Stimulated activated CD4-positive, alpha-beta T cell treated with anti-CD3 and anti-CD28 coated beads, Interleukin-2, amount 100 ng/mL, for 4 hours (primary cell): ENCODE measurements around the gene OR10T2.
"Not testable (repeated sequence)": the region's sequence is repeated elsewhere in the genome, so short reads cannot be mapped to it uniquely, and the experiment has no call there.

Experiments
- DNase-seq: peaks from one replicate; pipeline ENCODE4 v3.0.0-alpha.2; 2020; ENCODE audit warnings: low read depth

Gene OR10T2

GRCh38 chr1:158356616-158357015 lies 42.6 kb downstream of the OR10T2 start:
- DNase-seq, result no peak

GRCh38 chr1:158355773-158356285 lies 43.4 kb downstream of the OR10T2 start:
- no peak for DNase-seq

GRCh38 chr1:158354255-158354654 lies 45.0 kb downstream of the OR10T2 start:
- no peak for DNase-seq

GRCh38 chr1:158353303-158354075 lies 45.8 kb downstream of the OR10T2 start, which contains the start of gene CD1E:
Gene CD1E (plus strand): TSS chr1:158353894. CDS start chr1:158353989, 95 bp downstream.
- no peak for DNase-seq

GRCh38 chr1:158348946-158349345 lies 50.3 kb downstream of the OR10T2 start:
- DNase-seq, result not testable (repeated sequence)
